ENCODE measurements around the gene EIF3D.

The EIF3D gene

DNA sequence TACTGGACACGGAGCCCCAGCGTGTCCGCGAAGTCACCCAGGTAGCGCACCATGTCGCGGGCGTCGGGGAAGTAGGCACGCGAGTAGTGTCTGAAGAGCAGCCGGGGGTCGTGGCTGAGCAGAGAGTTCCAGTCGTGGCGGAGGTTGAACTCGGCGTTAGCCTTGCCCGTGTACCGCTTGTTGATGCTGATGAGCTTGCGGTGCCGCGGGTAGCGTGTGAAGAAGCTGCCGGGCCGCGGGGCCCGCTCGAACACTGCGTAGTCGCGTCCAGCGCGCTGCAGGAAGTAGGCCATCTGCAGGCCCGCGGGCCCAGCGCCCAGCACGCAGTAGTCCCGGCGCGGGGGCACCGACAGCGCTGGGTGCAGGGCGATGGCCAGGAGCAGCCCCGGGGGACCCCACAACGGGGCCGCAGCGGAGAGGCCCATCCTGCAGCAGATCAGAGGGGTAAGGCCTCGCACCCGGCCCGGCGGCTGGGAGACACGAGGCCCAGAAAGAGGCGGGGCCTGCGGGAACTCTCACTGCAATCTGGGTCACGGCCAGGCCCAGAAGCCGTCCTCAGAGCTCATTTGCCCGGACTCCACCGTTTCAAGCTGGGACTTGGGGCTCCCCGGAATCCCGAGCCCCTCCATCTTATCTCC is 22.8 kb downstream of the EIF3D start:
- DNase-seq: no peak

DNA sequence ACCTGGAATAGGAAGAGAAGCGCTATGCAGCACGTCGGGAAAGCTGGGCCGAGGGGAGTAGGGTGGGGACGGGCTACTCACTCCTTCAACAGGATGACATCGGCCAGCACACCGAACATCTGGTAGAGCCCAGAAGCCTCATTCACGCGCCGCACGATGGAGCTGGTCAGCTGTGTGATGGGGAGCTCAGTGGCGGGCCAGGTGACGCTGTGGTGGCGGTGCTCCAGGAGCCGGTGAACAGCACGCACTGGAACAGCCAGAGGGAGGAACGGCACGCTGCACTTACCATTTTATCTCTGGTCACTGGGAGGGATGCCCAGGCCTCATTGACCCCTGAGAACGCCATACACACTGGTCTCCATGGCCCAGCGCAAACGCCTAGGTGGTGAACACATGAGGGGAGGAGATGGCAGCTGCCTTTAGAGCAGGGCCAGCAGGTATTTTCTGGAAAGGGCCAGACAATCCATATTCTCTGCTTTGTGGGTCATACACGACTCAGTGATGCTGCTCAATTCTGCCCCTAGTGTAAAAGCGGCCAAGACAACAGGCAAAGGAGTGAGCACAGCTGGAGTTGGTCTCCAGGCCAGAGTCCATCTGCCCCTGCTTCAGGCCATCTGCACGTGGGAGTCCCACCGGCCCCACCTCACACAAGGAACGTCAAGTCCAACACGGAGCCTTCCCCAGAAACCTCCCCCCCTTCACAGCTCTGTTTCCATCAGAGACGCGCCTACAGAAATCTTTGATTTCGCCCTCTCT is 30.9 kb downstream of the EIF3D start:
- DNase-seq: no peak

DNA sequence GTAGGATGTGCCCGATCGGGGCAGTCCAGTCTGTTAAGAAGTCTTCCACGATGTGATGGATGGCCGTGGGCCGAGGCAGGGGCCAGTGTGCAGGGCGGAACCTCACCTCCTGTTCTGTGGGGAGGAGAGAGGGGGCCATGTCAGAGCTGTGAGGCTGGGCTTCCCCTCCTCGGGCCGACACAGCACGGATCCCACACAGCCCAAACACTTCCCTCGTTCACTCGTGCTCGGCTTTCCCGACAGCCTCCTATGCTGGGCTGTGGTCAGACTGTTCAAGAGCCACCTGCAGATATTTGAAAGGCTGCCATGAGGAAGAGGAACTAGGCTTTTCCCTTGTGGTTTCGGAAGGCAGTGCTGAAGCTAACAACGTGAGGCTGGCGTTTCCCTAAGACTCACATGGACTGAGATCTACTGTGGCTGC is 35.3 kb downstream of the EIF3D start:
- DNase-seq: no peak

DNA sequence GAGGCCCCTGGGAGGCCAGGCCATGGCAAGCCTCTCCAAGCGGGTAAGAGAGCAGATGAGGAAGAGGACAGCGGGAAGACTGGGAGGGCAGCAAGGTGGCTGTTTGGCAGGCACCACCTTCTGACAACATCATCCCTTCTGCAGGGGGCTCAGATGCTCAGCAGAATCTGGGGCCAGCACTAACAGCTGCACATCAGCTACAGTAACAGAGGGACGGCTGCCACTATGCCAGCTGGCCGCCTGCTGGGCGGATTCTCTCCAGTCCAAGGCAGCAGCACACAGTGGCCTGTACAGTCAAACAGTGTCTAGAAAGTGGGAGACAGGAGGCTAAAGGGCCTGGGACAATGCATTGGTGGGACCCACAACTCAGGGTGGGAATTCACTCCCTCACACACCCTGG is 36.9 kb downstream of the EIF3D start:
- no peak for DNase-seq

DNA sequence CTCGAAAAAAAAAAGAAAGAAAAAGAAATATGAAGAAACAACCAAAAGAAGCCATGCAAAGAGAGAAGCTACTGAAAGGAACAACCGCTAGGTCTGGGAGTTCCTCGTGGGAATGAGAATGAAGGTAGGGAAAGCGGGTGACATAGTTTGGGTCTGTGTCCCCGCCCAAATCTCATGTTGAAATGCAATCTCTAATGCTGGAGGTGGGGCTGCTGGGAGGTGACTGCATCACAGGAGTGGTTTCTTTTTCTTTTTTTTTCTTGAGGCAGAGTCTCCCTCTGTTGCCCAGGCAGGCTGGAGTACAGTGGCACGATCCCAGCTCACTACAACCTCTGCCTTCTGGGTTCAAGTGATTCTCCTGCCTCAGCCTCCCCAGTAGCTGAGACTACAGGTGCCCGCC is 37.8 kb downstream of the EIF3D start:
- DNase-seq: no peak

DNA sequence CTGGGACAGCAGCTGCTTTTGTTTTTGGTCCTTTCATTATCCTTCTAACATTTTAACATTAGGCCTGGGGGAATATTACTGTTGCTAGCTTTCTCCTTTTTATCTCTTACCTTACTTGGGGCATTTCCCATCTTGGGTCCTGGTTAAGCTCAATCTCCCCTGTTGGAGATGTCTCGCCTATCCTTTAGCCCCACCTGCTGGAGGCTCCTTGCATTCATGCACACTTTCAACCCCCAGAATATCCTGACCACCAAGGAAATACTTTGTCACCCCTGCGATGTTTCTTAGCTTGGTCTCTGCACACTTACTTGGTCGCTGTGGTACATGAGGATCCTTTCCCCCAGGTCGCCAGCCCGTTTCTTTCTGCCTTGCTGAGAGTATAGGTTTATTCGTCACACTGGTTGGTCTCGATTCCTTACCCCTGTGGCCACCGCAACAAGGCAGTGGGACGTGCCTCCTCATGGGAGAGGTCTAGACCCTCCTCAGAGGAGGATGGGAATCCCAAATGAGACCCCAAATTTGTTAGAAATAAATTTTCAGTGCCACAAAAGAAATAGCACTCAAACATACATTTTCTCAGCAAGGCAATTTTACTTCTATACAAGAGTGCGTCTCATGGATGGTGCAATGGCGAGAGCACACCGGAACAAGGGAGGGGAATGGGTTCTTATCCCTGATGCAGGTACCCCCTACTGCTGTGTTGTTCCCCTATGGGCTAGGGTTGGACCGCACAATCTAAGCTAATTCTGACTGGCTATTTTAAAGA is 42.2 kb downstream of the EIF3D start:
- DNase-seq: no peak

DNA sequence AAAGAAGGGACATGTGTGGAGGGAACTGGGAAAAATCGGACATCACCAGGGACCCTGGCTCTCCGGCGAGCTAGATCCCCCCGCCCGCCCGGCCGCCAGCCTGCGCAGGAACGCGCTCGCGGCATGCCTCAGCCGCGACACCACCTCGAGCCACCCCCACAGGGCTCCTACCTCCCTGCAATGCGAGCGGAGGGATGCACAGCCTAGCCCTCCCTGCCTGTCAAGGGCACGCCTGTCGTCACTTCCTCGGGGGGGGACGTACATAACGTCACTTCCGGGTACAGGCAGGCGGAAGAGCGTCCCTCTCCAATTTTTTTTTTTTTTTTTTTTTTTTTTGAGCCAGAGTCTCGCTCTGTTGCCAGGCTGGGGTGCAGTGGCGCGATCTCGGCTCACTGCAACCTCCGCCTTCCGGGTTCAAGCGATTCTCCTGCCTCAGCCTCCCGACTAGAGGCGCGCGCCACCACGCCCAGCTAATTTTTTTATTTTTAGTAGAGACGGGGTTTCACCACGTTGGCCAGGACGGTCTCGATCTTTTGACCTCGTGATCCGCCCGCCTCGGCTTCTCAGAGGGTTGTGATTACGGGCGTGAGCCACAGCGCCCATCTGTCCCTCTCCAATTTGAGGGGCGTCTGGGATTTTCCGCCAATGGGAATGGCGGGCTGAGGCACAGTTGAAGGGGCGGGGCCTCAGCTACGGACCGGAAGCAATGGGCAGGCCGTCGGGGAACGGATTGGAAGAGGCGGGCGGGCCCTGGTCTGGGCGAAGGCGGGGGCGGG is 47.4 kb downstream of the EIF3D start, which contains the start of gene TXN2:
Gene TXN2 (minus strand): TSS at position 248 of the 776 bp plus-strand sequence. CDS start 803 bp downstream, outside the sequence.
- peak; percentile 97 for DNase-seq

DNA sequence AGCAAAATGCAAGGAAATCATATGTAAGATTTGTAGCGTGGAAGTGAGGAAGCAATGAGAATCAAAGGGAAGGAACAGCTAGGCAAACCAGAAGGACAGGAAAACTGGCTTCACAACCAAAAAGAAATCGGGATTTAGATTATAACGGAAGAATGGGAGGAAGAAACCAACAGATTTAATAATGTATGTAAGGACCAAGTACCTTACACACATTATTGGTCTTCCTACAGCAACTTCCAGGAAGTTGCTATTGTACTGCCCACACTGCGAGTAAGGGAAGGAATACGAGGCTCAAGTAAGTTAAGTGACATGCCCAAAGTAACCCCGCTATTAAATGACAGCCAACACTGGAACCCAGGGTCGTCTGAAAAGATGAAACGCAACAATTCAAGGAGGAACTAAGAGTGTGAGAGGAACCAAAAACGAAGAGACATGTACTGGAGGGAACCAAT is 48.0 kb downstream of the EIF3D start:
- no peak for DNase-seq

DNA sequence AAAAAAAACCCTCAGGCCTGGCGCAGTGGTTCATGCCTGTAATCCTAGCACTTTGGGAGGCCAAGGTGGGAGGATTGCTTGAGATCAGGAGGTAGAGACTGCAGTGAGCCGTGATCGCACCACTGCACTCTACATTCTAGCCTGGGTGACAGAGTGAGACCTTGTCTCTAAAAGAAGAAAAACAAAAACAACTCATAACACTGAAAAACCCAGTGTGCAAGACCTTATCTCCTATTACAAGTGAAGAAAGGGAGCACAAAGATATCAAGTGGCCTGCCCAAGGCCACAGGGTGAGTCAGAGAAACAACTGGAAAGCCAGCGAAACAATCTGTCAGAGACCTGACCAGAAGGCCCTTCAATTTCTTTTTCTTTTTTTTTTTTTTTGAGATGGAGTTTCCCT is 50.0 kb downstream of the EIF3D start:
- no peak for DNase-seq

DNA sequence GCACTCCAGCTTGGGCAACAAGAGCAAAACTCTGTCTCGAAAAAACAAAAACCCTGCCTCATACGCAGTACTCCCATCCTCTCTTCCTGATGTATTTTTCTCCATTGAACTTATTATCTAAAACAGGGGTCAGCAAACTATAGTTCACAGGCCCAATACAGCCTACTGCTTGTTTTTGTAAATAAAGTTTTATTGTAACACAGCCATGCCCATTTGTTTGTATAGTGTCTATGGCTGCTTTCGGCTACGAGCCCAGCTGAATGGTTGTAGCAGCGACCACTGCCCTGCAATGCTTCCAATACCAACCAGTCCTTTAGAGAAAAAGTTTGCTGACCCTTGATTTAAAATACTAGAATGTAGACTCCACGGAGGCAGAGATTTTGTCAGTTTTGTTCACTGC is 53.6 kb downstream of the EIF3D start:
- no peak for DNase-seq

DNA sequence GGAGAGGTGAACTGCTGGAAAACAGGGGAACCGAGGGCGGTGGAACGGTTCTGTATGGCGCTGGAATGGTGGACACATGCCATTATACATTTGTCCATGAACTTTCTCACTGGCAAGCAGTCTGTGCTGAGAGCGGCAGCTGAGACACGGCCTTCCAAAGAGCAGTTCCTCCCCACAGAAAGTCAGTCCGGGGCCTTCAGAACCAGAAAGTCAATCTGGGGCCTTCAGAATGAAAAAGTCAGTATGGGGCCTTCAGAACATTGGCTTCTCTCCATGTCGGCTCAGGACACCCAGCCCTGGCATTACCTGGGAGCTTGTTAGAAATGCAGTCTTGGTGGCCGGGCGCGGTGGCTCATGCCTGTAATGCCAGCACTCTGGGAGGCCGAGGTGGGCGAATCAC is 56.3 kb downstream of the EIF3D start:
- DNase-seq: no peak

DNA sequence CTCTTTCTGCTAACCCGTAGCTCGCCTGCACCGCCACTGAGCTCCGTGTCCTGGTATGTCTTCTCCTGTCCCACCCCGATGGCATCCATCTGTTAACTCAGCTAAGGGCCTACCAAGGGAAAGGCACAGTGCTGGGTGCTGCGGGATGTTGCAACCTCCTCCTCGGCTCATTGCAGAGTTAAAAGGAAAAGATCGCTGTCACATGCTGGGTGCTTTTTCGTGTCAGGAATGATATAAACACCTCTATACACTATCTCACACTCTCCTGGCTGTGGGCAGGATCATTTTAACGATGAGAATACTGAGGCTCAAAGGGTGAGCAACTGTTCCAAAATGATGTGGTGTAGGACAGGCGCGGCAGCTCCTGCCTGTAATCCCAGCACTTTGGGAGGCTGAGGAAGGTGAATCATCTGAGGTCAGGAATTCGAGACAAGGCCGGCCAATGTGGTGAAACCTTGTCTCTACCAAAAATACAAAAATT is 57.6 kb downstream of the EIF3D start:
- DNase-seq: no peak

DNA sequence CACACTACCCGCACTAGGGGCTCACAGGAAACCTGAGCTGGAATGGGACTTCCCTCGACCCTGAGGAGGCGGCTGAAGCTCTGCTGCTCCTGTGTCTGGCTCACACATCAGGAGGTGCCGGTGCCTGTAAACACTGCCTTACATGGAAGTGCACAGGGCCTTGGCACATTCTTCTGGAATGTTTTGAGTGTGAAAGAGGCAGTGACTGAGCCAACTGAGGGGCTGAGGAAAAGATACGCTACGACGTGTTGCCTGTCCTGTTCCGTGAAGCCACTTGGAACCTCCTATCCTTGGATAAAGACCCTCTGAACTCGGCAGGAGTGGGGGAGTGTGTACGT is 58.0 kb downstream of the EIF3D start:
- no peak for DNase-seq

DNA sequence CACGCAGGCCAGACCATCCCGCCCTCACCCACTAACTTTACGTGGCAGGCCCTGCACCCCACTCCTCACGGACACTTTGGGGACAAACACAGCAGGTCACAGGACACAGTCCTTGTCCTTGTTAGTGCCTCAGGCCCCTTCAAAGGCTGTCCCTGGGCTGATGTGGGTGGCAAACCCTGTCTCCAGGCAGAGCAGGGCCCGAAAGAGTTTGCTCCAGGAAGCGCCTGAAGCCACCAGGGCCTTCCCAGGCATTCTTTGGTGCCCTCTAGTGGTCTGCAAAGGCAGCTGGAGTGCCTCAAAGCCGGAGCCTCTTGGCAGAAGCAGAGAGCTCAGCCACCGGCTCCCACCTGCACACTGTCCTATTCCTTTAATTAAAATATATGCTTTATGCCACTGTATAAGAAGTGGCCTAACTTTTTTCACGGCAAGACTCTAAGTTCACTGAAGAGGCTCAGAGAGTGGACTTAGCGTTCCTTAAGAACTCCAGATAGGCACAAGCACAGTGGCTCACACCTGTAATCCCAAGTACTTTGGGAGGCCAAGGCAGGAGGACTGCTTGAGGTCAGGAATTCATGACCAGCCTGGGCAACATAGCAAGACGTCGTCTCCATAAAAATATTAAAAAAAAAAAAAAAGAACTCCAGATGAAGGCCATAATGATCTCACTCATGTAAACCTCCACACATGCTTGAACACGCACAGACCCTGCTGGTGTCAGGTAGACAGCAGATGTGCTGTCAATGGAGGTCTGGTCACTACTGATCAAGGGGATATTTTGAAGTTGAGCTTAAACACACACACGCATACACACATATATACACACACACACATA is 58.6 kb downstream of the EIF3D start:
- DNase-seq: peak; percentile 77

DNA sequence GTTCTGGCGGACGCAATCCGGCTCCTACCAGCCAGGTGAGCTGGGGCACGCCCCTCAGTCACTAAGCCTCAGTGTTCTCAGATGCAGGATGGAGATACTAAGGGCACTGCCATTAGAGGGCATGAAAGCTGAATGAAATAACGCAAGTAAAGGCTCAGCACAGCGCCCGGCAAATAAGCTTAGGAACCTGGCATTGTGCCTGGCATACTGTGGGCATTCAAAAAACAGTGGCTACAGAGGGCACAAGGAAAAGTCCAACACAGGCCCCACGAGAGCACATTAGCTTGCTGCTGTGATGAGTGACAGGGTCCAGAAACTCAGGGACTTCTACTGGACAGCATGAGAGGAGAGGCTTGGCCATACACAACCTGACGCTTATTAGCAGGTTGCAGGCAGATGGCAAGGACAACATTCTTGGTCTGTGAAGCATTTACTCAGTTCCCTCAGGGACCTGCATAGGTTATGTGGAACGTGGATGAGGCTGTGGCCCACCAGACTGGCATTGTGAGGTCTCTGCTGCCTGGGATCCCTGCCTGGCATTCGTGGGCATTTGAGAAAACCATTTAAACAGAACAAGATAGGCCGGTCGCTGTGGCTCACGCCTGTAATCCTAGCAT is 59.8 kb downstream of the EIF3D start:
- DNase-seq: no peak

DNA sequence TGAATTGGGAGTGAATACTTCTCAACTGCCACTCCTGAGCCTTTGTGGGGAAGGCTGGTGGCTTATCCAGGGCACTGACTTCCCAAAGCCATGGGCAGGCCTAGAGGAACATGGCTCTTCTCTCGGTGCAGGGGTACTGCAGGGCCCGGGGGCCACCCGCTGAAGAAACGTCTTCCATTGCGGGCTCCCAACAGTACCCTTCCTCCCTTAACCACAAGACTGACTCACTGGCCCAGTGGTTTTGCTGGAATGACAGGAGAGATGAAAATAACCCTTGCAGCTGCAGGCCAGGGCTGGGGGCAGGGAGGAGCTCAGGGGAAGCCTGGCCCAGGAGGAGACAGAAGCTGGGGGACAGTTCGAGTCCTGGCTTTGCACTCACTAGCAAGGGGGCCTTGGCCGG is 61.0 kb downstream of the EIF3D start:
- no peak for DNase-seq

DNA sequence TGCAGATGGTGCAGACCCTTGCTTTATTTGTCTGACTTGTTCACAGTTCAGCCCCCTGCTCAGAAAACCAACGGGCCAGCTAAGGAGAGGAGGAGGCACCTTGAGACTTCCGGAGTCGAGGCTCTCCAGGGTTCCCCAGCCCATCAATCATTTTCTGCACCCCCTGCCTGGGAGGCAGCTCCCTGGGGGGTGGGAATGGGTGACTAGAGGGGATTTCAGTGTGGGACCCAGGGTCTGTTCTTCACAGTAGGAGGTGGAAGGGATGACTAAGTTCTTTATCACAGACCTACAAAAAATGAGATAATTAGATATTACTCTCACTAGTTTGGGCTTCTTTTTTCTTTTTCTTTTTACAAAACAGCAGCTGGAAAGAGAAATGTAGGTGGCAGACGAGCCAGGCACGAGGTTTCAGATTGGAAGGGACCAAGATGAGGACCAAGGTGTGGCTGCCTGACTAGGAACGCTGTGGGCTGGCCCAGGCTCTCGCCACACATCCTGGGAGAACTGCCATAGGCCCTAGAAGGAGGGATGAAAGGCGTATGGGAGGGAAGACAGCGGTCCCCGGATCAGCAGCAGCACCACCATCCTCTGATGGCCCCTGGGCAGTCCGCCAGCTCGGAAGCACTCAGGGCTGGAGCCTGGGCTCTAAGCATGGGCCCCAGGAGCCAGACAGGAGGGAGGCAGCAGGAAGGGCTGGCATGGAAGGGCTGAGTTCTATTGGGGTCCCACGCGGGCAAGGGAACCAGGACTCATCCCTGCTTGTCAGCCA is 61.7 kb downstream of the EIF3D start:
- no peak for DNase-seq

DNA sequence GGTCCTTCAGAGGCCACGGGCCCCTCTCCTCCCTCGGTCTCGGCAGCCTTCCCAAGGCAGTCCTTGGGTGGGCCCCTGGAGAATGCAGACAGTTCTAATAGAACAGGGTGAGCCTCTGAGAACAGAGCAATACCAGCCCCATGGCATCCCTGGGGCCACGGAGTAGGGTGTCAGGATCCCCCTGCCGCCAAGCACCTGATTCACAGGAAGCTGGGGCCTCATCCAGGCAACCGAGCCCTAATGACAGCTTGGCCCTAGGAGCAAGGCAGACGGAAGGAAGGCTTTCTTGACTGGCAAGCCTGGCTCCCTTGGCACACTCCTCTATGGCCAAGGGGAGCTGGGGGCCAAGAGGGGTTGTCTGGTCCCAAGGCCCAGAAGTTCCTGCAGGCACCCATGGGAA is 62.7 kb downstream of the EIF3D start:
- no peak for DNase-seq

DNA sequence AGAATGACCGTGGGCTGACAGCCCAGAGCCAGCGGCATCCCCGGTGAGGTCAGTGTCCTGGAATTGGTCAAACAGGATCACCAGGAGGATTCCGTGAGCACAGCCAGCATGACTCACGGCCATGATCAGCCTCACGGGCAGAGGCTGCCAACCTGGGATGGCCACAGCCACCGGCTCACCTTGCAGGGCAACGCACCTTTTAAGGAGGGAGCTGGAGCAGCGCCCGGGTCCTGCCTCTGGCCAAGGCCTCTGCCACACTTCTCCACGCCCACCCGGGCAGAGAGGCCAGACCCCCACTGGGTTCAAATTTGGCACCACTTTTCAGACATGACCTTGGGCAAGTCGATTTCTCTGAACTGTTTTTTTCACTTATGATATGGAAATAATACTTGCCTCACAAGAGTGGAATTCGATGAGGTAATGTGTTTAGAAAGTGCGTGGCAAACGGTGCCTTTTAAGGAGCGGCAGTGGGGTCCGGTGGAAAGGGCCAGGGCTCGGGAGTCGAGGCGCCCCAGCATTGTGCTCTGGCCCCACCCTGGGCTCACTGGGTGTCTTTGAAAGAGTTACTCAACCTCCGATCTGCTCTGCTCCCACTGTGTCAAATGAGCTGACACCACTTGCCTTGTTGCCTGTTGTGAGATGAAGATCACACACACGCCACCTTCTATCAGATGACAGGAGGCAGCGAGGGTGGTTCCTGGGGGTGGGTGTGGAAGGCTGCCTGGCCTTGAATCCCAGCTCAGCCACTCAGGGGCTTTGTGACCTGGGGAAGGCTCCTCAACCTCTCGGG is 63.5 kb downstream of the EIF3D start:
- DNase-seq: no peak

DNA sequence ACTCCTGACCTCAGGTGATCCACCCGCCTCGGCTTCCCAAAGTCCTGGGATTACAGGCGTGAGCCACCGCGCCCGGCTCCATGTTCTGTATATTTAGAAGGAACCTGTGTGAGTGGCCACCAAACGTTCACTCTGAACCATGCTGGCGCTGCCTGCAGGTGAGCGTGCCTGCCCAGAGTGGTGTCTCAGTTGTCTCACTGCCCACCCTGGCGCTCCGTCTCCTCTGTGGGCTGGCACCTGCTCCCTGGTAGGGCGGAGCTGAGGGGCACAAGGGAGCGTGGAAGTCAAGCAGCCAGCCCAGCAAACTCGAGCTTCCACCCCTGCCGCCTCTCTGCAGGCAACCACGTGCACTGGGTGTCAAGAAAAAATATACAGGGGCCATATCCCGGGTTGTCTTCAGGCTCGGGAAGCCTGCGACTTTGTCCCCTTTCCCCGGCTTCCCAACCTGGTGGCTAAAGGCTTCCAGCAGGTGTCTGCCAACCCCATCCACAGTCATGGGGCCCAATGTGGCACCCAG is 64.2 kb downstream of the EIF3D start:
- no peak for DNase-seq

Measured in NCI-H2171 (cell line).